Brain microvascular endothelial cell (primary cell): ENCODE measurements around the gene GFY.

Source experiments
- DNase-seq: peaks from one replicate; pipeline ENCODE4 v3.0.0-alpha.2; 2020
- H3K27ac ChIP-seq: fragments of 250-450 bp; sonication (Bioruptor Pico); 2 replicates; pipeline ENCODE4 v1.5.1; 2020; ENCODE audit warnings: mild to moderate bottlenecking, moderate library complexity
- H3K27me3 ChIP-seq: fragments of 250-450 bp; sonication (Bioruptor Pico); replicated peaks from 2 replicates; pipeline ENCODE4 v1.5.1; 2020; ENCODE audit warnings: mild to moderate bottlenecking
- H3K36me3 ChIP-seq: fragments of 250-450 bp; sonication (Bioruptor Pico); replicated peaks from 2 replicates; pipeline ENCODE4 v1.5.1; 2020; ENCODE audit warnings: mild to moderate bottlenecking
- H3K4me3 ChIP-seq: 2 replicates; pipeline ENCODE4 v1.5.1; 2011; ENCODE audit warnings: low read depth, mild to moderate bottlenecking, control low read depth, low read length, moderate library complexity
- in situ Hi-C: cut with HindIII; loops from 2 replicates; pipeline ENCODE4 v1.10.0; 2017; ENCODE audit warnings: low sequenced_read_pairs, low pct_ligation_motif_present
- TF ChIP-seq, protein P1 (sequence below): IDR thresholded peaks from 2 replicates; pipeline ENCODE4 v1.5.1; 2011; ENCODE audit warnings: low read depth, mild to moderate bottlenecking, moderate library complexity, low read length, control low read depth, inconsistent platforms; ENCODE audit errors: missing control alignments

The GFY gene

DNA sequence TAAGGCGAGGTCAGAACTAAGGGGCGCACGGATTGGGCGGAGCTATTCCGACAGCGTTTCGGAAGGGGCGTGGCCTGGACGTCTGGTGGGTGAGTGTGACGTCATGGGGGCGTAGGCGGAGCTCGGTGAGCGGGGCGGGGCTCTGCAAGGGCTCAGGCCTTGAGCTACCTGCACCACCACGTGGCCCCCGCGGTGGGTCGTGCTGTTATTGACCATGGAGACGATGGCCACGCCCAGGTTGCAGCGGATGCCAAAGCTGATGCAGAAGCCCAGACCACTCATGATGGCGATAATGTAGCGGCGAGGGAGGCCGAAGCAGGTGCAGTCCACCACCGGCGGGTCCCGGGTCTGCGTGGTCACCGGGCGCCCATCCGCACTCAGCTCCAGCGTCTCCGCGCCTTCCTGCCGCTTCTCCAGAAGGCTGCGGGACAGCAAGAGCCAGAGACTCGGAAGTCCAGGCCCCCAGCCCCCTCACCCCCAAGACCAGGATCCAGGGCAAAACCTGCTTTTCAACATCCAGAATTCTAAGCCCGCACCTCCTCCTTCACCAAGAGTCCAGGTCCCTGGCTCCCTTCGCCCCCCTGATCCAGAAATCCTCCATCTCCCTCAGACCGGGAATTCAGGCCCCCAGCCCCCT, 11.3 kb downstream of the GFY start:
- Histone ChIP-seq H3K4me3 (no peak overlapping the region), H3K27ac (no peak overlapping the region), H3K27me3 (peaks cover 82% of the 10 kb centered on the region), H3K36me3 (no peaks in the 10 kb centered on the region)
- in situ Hi-C loops, result no loop called here
- DNase-seq, result no peak
- TF ChIP-seq, protein P1, sequence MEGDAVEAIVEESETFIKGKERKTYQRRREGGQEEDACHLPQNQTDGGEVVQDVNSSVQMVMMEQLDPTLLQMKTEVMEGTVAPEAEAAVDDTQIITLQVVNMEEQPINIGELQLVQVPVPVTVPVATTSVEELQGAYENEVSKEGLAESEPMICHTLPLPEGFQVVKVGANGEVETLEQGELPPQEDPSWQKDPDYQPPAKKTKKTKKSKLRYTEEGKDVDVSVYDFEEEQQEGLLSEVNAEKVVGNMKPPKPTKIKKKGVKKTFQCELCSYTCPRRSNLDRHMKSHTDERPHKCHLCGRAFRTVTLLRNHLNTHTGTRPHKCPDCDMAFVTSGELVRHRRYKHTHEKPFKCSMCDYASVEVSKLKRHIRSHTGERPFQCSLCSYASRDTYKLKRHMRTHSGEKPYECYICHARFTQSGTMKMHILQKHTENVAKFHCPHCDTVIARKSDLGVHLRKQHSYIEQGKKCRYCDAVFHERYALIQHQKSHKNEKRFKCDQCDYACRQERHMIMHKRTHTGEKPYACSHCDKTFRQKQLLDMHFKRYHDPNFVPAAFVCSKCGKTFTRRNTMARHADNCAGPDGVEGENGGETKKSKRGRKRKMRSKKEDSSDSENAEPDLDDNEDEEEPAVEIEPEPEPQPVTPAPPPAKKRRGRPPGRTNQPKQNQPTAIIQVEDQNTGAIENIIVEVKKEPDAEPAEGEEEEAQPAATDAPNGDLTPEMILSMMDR, result no peak

DNA sequence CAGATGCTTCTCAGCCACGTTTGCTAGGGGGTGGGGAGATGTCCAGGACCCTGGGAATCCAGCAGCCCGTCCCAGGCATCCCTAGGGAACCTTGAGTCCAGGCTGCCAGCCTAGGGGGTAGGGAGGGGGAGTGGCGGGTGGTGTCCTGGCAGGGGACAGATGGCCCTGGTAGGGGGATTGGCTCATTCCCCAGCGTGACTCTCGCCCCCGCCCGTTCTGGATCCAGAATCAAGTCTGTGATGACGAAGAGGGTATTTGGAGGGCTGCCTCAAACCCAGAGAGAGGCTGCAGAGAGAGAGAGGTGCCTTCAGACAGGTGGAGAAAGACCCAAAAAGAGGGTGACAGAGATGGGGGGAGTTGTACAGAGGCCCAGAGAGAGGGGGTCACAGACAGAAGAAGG, 12.0 kb downstream of the GFY start:
- TF ChIP-seq, protein P1, result no peak
- no peak overlapping the region for H3K4me3 ChIP-seq
- H3K36me3 ChIP-seq, result no peaks in the 10 kb centered on the region
- DNase-seq, result no peak
- H3K27me3 ChIP-seq, result peaks cover 82% of the 10 kb centered on the region
- in situ Hi-C loops, result no loop called here
- no peak overlapping the region for H3K27ac ChIP-seq

DNA sequence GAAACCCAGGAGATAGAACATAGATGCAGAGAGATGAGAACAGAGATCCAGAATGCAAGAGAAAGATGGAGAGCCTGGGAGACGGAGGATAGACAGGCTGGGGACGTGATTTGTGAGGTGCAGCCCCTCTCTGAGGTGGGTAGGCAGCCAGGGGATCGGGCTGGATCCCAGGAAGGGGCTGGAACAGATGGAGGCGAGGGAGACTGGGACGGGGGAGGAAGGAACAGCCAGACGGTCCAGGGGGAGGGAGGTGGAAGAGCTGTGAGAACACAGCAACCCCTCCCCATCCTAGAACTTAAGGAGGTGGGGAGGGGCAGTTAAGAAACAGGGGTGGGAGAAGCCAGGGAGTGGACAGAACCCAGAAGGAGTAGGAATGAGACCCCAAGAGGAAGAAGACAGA, 13.1 kb downstream of the GFY start:
- DNase-seq, result no peak
- in situ Hi-C loops, result no loop called here
- H3K27me3 ChIP-seq, result peaks cover 74% of the 10 kb centered on the region
- H3K27ac ChIP-seq, result no peak overlapping the region
- TF ChIP-seq, protein P1, result no peak
- no peak overlapping the region for H3K4me3 ChIP-seq
- no peaks in the 10 kb centered on the region for H3K36me3 ChIP-seq

DNA sequence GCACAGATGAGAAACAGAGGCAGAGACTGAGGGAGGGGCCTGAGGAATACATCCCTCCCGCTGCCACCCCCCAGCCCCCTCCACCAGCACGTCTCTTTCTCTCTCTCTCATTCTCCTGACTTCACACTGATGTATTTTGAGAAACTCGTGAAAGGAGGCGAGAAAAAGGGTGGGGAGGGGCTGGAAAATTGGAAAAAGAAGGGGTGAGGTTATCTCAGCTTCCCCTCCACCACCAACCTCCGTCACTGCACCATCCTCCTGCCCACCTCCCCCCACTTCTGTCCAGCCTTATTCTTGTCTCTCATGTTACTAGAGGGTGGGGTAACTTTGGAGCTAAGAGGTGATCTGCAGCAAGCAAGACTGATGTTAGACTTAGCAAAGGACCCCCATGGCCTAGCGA, 14.6 kb downstream of the GFY start:
- H3K4me3 ChIP-seq, result no peak overlapping the region
- TF ChIP-seq, protein P1, result no peak
- no peak overlapping the region for H3K27ac ChIP-seq
- no peaks in the 10 kb centered on the region for H3K36me3 ChIP-seq
- H3K27me3 ChIP-seq, result peaks cover 63% of the 10 kb centered on the region
- DNase-seq, result no peak
- in situ Hi-C loops, result no loop called here

DNA sequence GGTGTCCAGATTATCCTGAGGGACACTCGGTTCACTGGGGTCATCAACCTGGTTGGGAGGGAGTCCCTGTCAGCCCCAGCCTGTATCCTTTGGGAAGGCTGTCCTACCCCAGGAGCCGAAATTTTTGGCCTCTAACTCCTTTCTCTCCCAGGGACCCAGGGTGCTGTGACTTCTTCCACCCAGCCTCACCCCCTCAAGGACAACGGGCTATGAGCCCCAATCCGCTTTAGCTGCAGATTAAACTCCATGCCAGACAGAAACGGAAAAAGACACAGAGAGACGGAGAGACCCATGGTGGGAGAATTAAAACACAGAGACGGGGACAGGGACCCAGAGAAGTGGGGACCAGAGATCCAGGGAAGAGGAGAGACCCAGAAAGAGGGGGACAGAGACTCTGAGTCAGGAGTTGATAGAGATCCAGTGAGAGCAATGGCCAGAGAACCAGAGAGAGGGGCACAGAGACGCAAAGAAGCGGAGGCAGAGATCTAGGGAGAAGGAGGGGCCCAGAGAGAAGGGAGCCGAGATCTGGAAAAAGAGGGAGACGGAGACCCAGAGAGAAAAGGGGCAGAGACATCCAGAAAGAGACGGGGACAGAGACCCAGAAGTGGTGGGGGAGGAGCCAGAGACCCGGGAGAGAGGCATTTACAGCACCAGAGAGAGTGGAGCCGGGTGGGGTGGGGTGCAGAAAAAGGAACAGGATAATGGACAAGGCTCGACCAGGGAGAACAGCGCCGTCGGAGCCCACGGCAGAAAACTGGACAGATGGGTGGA, 15.4 kb downstream of the GFY start:
- peaks cover 60% of the 10 kb centered on the region for H3K27me3 ChIP-seq
- TF ChIP-seq, protein P1, result no peak
- in situ Hi-C loops, result no loop called here
- H3K36me3 ChIP-seq, result no peaks in the 10 kb centered on the region
- no peak overlapping the region for H3K4me3 ChIP-seq
- no peak for DNase-seq
- no peak overlapping the region for H3K27ac ChIP-seq
